Measurements from ENCODE around the gene APCDD1.
"Not testable (repeated sequence)": the region's sequence is repeated elsewhere in the genome, so short reads cannot be mapped to it uniquely, and the experiment has no call there.

APCDD1 gene

DNA sequence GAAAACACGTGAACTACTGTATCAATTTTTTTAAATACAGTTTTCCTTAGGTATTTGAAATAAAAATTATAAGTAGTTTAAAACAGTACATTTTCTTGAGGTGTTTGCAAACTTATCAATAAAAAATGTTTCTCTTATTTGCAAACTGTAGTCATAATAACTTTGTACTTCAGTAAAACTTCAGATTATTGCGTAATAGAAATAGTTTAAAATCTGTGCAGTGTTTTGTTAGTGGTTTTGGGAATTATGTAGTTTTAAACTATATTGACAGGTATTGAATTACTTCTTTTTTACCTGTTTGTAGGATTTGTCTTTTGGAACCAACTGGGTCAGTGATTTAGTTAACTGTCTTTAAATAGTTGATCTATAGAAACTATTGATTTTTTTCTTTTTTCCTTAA, 78.7 kb downstream of the APCDD1 start:
- H3K4me3 ChIP-seq (ENCODE audit: control insufficient read depth, low read depth, low read length), result no peak overlapping the region
- DNase-seq (ENCODE audit: low read depth), result no peak
- TF ChIP-seq, protein P1, sequence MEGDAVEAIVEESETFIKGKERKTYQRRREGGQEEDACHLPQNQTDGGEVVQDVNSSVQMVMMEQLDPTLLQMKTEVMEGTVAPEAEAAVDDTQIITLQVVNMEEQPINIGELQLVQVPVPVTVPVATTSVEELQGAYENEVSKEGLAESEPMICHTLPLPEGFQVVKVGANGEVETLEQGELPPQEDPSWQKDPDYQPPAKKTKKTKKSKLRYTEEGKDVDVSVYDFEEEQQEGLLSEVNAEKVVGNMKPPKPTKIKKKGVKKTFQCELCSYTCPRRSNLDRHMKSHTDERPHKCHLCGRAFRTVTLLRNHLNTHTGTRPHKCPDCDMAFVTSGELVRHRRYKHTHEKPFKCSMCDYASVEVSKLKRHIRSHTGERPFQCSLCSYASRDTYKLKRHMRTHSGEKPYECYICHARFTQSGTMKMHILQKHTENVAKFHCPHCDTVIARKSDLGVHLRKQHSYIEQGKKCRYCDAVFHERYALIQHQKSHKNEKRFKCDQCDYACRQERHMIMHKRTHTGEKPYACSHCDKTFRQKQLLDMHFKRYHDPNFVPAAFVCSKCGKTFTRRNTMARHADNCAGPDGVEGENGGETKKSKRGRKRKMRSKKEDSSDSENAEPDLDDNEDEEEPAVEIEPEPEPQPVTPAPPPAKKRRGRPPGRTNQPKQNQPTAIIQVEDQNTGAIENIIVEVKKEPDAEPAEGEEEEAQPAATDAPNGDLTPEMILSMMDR (IDR thresholded peaks at IDR 0.05; ENCODE audit: control insufficient read depth, insufficient read depth, low read depth, low read length, missing control alignments), result no peak

- no peak overlapping the region for H3K4me3 ChIP-seq (ENCODE audit: control insufficient read depth, low read depth, low read length)
- TF ChIP-seq, protein P1 (IDR thresholded peaks at IDR 0.05; ENCODE audit: control insufficient read depth, insufficient read depth, low read depth, low read length, missing control alignments), result no peak
- DNase-seq (ENCODE audit: low read depth), result no peak
These were observed 81.8 kb downstream of the APCDD1 start for GRCh38 chr18:10536280-10536679.

GRCh38 chr18:10537765-10538164, 83.3 kb downstream of the APCDD1 start:
- DNase-seq (ENCODE audit: low read depth), result no peak
- no peak overlapping the region for H3K4me3 ChIP-seq (ENCODE audit: control insufficient read depth, low read depth, low read length)
- TF ChIP-seq, protein P1 (IDR thresholded peaks at IDR 0.05; ENCODE audit: control insufficient read depth, insufficient read depth, low read depth, low read length, missing control alignments), result no peak

DNA sequence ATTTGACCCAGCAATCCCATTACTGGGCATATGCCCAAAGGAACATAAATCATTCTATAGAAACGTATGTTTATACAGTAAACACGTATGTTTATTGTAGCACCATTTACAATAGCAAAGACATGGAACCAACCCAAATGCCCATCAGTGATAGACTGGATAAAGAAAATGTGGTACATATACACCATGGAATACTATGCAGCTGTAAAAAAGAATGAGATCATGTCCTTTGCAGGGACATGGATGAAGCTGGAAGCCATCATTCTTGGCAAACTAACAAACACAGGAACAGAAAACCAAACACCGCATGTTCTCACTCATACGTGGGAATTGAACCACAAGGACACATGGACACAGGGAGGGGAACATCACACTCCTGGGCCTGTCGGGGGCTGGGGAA, 84.7 kb downstream of the APCDD1 start:
- not testable (repeated sequence) for H3K4me3 ChIP-seq (ENCODE audit: control insufficient read depth, low read depth, low read length); DNase-seq (ENCODE audit: low read depth)
